A673 (cell line): ENCODE measurements around the gene ASTN2. TPM values are rescaled to one million over a fixed set of nuclear protein-coding genes. Genes with fewer than 3 reads are reported as not detected.

Experiments used
- BruUV-seq: library from RNA; stranded (reverse); fragments of 400-500 nt; replicated peaks from 2 replicates; lab custom pipeline; 2021; lab: Mats Ljungman, UMichigan
- CTCF ChIA-PET: fragments of 300-600 bp; sonication (Branson Sonifier 250); formaldehyde crosslinking; loops from one replicate; lab custom pipeline; 2022; ENCODE audit warnings: antibody characterized with exemption; lab: Charles Lee
- POLR2A ChIA-PET: fragments of 300-600 bp; sonication (Branson Sonifier 250); formaldehyde crosslinking; loops from one replicate; lab custom pipeline; 2022; ENCODE audit warnings: antibody characterized with exemption; ENCODE audit not compliant: low non-redundant PET; lab: Charles Lee
- DNase-seq: peaks from one replicate; pipeline ENCODE4 v3.0.0-alpha.2; 2015; ENCODE audit warnings: low spot score
- H3K27ac ChIP-seq: fragments of 200-600 bp; sonication (generic); 2 replicates; pipeline ENCODE4 v1.5.1; 2016; ENCODE audit warnings: mixed run types, low read depth, mild to moderate bottlenecking, mixed read lengths, antibody characterized with exemption, low read length; ENCODE audit not compliant: poor library complexity, severe bottlenecking
- H3K27me3 ChIP-seq: fragments of 200-600 bp; sonication (generic); replicated peaks from 2 replicates; pipeline ENCODE4 v1.6.1; 2017; ENCODE audit warnings: mixed run types, low read depth, mild to moderate bottlenecking, mixed read lengths, antibody characterized with exemption, low read length; ENCODE audit not compliant: insufficient read depth, poor library complexity
- H3K36me3 ChIP-seq: fragments of 200-600 bp; sonication (generic); 2 replicates; pipeline ENCODE4 v1.6.1; 2016; ENCODE audit warnings: mixed run types, mild to moderate bottlenecking, mixed read lengths, antibody characterized with exemption, low read length; ENCODE audit not compliant: insufficient read depth, poor library complexity, severe bottlenecking
- H3K4me1 ChIP-seq: fragments of 200-600 bp; sonication (generic); 2 replicates; pipeline ENCODE4 v1.6.1; 2017; ENCODE audit warnings: mixed run types, mild to moderate bottlenecking, mixed read lengths, antibody characterized with exemption, low read length; ENCODE audit not compliant: insufficient read depth, poor library complexity, severe bottlenecking
- H3K4me3 ChIP-seq: fragments of 200-600 bp; sonication (generic); 2 replicates; pipeline ENCODE4 v1.5.1; 2016; ENCODE audit warnings: low read depth, mixed run types, mild to moderate bottlenecking, mixed read lengths, low read length; ENCODE audit not compliant: poor library complexity, severe bottlenecking
- H3K9me3 ChIP-seq: fragments of 200-600 bp; sonication (generic); 2 replicates; pipeline ENCODE4 v1.6.1; 2016; ENCODE audit warnings: mixed run types, low read depth, mild to moderate bottlenecking, mixed read lengths, antibody characterized with exemption, low read length; ENCODE audit not compliant: poor library complexity, severe bottlenecking
- CTCF ChIP-seq: fragments of 300-800, 200-600 bp; sonication (generic); conservative IDR thresholded peaks from 2 replicates; pipeline ENCODE4 v1.5.1; 2017; ENCODE audit warnings: low read depth, mild to moderate bottlenecking, antibody characterized with exemption, low read length, moderate library complexity, mixed read lengths
- EZH2 ChIP-seq: fragments of 200-600 bp; sonication (generic); IDR thresholded peaks from 2 replicates; pipeline ENCODE4 v1.6.1; 2017; ENCODE audit warnings: borderline replicate concordance, low read depth, mild to moderate bottlenecking, mixed read lengths, antibody characterized with exemption, low read length; ENCODE audit not compliant: poor library complexity, severe bottlenecking
- intact Hi-C: fragments of 100-400 bp; cut with micrococcal nuclease; formaldehyde crosslinking; loops from one replicate; pipeline ENCODE4 v1.10.0; 2022; ENCODE audit not compliant: unreplicated experiment
- total RNA-seq: library from RNA; stranded (reverse); gene quantifications from 2 replicates; pipeline ENCODE4 v1.2.3, GENCODE V29; 2021

ASTN2 gene
- total RNA-seq, 1 experiment from 2014 or later = 3.4 TPM

- H3K4me1 ChIP-seq = peaks cover 28% of the 10 kb centered on the region
- no TSS peak for BruUV-seq
- peak; percentile 67 for DNase-seq
- ChIA-PET CTCF (no interaction called here), POLR2A (interaction anchor here (0.6 kb wide), 1 partner anchor 898 kb away, joined by 3 read pairs; no protein-coding TSS in a partner anchor)
- H3K9me3 ChIP-seq = peaks cover 3% of the 10 kb centered on the region
- H3K27ac ChIP-seq = no peak overlapping the region
- intact Hi-C loops = no loop called here
- H3K36me3 ChIP-seq = no peaks in the 10 kb centered on the region
- no peak overlapping the region for H3K4me3 ChIP-seq
- TF ChIP-seq EZH2 (no peak), CTCF (no peak)
- H3K27me3 ChIP-seq = no peaks in the 10 kb centered on the region
Measured at GRCh38 chr9:116760636-116761035, 654.2 kb downstream of the ASTN2 start.

GRCh38 chr9:116757030-116757429 lies 657.8 kb downstream of the ASTN2 start:
- peak; percentile 59 for DNase-seq
- POLR2A ChIA-PET = no interaction called here
- Histone ChIP-seq H3K27ac (no peak overlapping the region), H3K27me3 (no peaks in the 10 kb centered on the region), H3K4me3 (no peak overlapping the region), H3K4me1 (peaks cover 28% of the 10 kb centered on the region), H3K9me3 (peaks cover 4% of the 10 kb centered on the region), H3K36me3 (no peaks in the 10 kb centered on the region)
- TF ChIP-seq EZH2 (no peak), CTCF (no peak)
- intact Hi-C loops = no loop called here
- CTCF ChIA-PET = no interaction called here
- BruUV-seq = no TSS peak

GRCh38 chr9:116753389-116753788 lies 661.5 kb downstream of the ASTN2 start:
- TF ChIP-seq CTCF (no peak), EZH2 (no peak)
- POLR2A ChIA-PET = no interaction called here
- no peaks in the 10 kb centered on the region for H3K27me3 ChIP-seq
- H3K9me3 ChIP-seq = peaks cover 4% of the 10 kb centered on the region
- intact Hi-C loops = no loop called here
- DNase-seq = no peak
- CTCF ChIA-PET = interaction anchor here (0.8 kb wide), 1 partner anchor 16 kb away, joined by 3 read pairs; no protein-coding TSS in a partner anchor
- no peaks in the 10 kb centered on the region for H3K36me3 ChIP-seq
- peaks cover 13% of the 10 kb centered on the region for H3K4me1 ChIP-seq
- no TSS peak for BruUV-seq
- no peak overlapping the region for H3K4me3 ChIP-seq
- no peak overlapping the region for H3K27ac ChIP-seq
